ENCODE results near the gene CYTIP. TPM values are rescaled to one million over a fixed set of nuclear protein-coding genes. Genes with fewer than 3 reads are reported as not detected.

The CYTIP gene
- total RNA-seq, 1 donor from 2014 or later, result 0.54 TPM

- no peak overlapping the region for H3K9ac ChIP-seq
- H3K4me1 ChIP-seq, result no peaks in the 10 kb centered on the region
- no peak overlapping the region for H3K4me3 Mint-ChIP-seq
- no peak for DNase-seq (ENCODE audit: low spot score)
- H3K27me3 ChIP-seq, result no peaks in the 10 kb centered on the region
- no peak overlapping the region for H3K27ac ChIP-seq
- H3K4me3 ChIP-seq, result no peak overlapping the region
- H3K9me3 Mint-ChIP-seq, result no peaks in the 10 kb centered on the region
- no peak for TF ChIP-seq EZH2phosphoT487 (IDR thresholded peaks at IDR 0.05)
- no peak for TF ChIP-seq EZH2 (IDR thresholded peaks at IDR 0.05)
- no peak for TF ChIP-seq CTCF (IDR thresholded peaks at IDR 0.05)
- no peaks in the 10 kb centered on the region for H3F3A ChIP-seq (ENCODE audit: low read depth)
- no peak overlapping the region for H3K27ac Mint-ChIP-seq
- no peaks in the 10 kb centered on the region for H3K36me3 Mint-ChIP-seq
- no peak overlapping the region for H3K4me2 ChIP-seq
- H3K36me3 ChIP-seq, result no peaks in the 10 kb centered on the region
- no peaks in the 10 kb centered on the region for H3K79me2 ChIP-seq (ENCODE audit: low read depth)
- no peaks in the 10 kb centered on the region for H4K20me1 ChIP-seq (ENCODE audit: low read depth)
- no peaks in the 10 kb centered on the region for H3K4me1 Mint-ChIP-seq
- H2AFZ ChIP-seq (replicated peaks), result no peak overlapping the region
- peaks cover 5% of the 10 kb centered on the region for H3K27me3 Mint-ChIP-seq (ENCODE audit: insufficient read depth, low read depth)
- no peaks in the 10 kb centered on the region for H3K9me3 ChIP-seq (ENCODE audit: low read depth)
Measured at GRCh38 chr2:157441072-157441454, 2.8 kb downstream of the CYTIP start.

DNA sequence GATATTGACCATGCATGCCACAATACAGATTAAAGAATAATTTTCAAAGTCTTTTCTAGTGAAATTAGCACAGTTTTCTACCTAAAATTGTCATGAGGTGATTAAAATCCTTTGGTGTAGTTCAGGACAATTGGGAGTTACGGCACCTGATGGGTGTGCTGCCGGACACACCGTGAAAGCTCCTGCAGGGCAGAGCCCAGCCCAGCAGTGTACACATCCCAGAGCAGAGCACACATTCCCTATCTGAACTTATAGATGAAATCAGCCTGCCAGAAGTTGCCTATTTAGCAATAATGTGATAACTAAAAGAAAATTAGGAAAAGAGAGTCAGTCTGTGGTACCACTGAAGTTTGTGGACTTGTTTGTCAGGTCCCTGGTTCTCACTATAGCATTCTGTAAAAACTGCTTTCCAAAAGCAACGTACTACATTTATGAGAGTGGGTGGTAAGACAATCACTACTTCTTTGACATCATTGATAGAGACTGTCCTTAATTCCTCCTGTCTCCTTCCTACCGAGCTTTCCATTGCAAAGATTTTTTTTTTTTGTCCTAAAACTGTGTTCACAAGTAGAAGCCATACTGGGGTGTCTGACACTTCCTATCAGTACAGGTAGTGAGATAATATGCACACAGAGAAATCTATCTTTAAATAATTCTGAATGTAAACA lies 3.4 kb downstream of the CYTIP start:
- H3K79me2 ChIP-seq (ENCODE audit: low read depth), result no peaks in the 10 kb centered on the region
- no peaks in the 10 kb centered on the region for H3F3A ChIP-seq (ENCODE audit: low read depth)
- Mint-ChIP-seq H3K4me1 (no peaks in the 10 kb centered on the region), H3K4me3 (no peak overlapping the region), H3K27me3 (ENCODE audit: insufficient read depth, low read depth) (peaks cover 5% of the 10 kb centered on the region), H3K9me3 (no peaks in the 10 kb centered on the region), H3K36me3 (no peaks in the 10 kb centered on the region), H3K27ac (no peak overlapping the region)
- H3K27ac ChIP-seq, result no peak overlapping the region
- no peak overlapping the region for H3K4me2 ChIP-seq
- no peaks in the 10 kb centered on the region for H3K9me3 ChIP-seq (ENCODE audit: low read depth)
- DNase-seq (ENCODE audit: low spot score), result no peak
- H4K20me1 ChIP-seq (ENCODE audit: low read depth), result no peaks in the 10 kb centered on the region
- H3K4me1 ChIP-seq, result no peaks in the 10 kb centered on the region
- no peaks in the 10 kb centered on the region for H3K36me3 ChIP-seq
- H3K9ac ChIP-seq, result no peak overlapping the region
- H3K4me3 ChIP-seq, result no peak overlapping the region
- no peak overlapping the region for H2AFZ ChIP-seq (replicated peaks)
- no peaks in the 10 kb centered on the region for H3K27me3 ChIP-seq
- TF ChIP-seq EZH2phosphoT487 (IDR thresholded peaks at IDR 0.05) (no peak), CTCF (IDR thresholded peaks at IDR 0.05) (no peak), EZH2 (IDR thresholded peaks at IDR 0.05) (no peak)

DNA sequence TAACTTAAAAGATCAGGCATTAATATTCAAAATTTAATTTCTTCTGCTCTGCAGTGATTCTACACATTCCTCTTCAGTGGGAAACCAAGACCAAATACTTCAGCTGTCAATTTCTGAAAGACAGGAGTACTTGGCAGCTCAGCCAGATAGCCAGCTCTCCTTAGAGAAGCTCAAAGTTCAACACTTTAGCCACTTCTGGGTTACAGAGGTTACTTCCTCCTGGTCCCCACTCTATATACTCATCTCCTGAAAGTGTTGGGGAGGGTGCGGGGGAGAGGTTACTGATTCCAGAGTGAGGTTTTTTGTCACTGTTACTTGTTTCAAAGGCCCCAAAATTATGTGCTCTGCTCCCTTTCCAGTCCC lies 4.1 kb downstream of the CYTIP start:
- no peaks in the 10 kb centered on the region for H3K9me3 ChIP-seq (ENCODE audit: low read depth)
- no peaks in the 10 kb centered on the region for H3F3A ChIP-seq (ENCODE audit: low read depth)
- H2AFZ ChIP-seq (replicated peaks), result no peak overlapping the region
- H3K4me3 ChIP-seq, result no peak overlapping the region
- H3K4me2 ChIP-seq, result no peak overlapping the region
- Mint-ChIP-seq H3K9me3 (no peaks in the 10 kb centered on the region), H3K4me3 (no peak overlapping the region), H3K4me1 (no peaks in the 10 kb centered on the region), H3K27ac (no peak overlapping the region), H3K27me3 (ENCODE audit: insufficient read depth, low read depth) (peaks cover 4% of the 10 kb centered on the region), H3K36me3 (no peaks in the 10 kb centered on the region)
- H3K9ac ChIP-seq, result no peak overlapping the region
- no peaks in the 10 kb centered on the region for H3K4me1 ChIP-seq
- H3K36me3 ChIP-seq, result no peaks in the 10 kb centered on the region
- no peaks in the 10 kb centered on the region for H4K20me1 ChIP-seq (ENCODE audit: low read depth)
- DNase-seq (ENCODE audit: low spot score), result no peak
- no peak for TF ChIP-seq EZH2 (IDR thresholded peaks at IDR 0.05)
- TF ChIP-seq EZH2phosphoT487 (IDR thresholded peaks at IDR 0.05), result no peak
- no peak for TF ChIP-seq CTCF (IDR thresholded peaks at IDR 0.05)
- H3K27me3 ChIP-seq, result no peaks in the 10 kb centered on the region
- no peak overlapping the region for H3K27ac ChIP-seq
- H3K79me2 ChIP-seq (ENCODE audit: low read depth), result no peaks in the 10 kb centered on the region
